Cardiac fibroblast (primary cell): ENCODE data around the gene HMCN2.

Experiments
- DNase-seq, 2 donors: peaks; one replicate each; pipeline versions ENCODE4 v3.0.0 to v3.0.0-alpha.2; 2010; ENCODE audit warnings: low read depth in 2 of 2
- H3K4me3 ChIP-seq, 2 donors: replicated peaks in 1 of 2; 1 replicate in 1 of 2; 2 replicates in 1 of 2; pipeline ENCODE4 v1.5.1; 2011; ENCODE audit warnings: low read depth in 2 of 2, low read length in 2 of 2, mild to moderate bottlenecking in 2 of 2, moderate library complexity in 1 of 2
- TF ChIP-seq, protein P1 (sequence below): IDR thresholded peaks from one replicate; pipeline ENCODE4 v1.5.1; 2011; ENCODE audit warnings: low read depth, mild to moderate bottlenecking, low read length, inconsistent platforms

The HMCN2 gene

DNA sequence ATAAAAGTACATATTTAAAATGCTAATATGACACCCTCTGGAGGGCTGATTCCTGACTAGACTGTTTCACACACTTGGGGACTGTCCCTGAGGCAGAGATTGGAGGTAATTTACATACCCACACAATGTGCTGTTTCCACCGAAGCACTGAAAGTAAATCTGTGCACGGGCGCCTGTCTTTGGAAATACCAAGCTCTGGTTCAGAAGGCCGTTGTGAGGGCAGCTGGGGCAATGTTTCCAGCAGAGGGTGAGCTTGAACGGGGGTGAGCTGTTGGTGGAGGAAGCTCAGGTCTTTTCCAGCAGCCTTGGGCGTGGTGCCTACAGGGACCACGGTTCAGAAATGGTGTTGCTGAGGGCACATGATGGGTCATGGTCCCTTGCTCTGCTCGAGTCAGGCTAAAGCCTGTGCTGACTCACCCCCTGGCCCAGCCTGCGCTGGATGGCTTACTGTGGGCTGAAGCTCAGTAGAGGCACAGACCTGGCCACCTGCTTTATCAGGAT, 25.8 kb upstream of the HMCN2 start:
- no peak overlapping the region for H3K4me3 ChIP-seq
- no peak for DNase-seq
- TF ChIP-seq, protein P1, sequence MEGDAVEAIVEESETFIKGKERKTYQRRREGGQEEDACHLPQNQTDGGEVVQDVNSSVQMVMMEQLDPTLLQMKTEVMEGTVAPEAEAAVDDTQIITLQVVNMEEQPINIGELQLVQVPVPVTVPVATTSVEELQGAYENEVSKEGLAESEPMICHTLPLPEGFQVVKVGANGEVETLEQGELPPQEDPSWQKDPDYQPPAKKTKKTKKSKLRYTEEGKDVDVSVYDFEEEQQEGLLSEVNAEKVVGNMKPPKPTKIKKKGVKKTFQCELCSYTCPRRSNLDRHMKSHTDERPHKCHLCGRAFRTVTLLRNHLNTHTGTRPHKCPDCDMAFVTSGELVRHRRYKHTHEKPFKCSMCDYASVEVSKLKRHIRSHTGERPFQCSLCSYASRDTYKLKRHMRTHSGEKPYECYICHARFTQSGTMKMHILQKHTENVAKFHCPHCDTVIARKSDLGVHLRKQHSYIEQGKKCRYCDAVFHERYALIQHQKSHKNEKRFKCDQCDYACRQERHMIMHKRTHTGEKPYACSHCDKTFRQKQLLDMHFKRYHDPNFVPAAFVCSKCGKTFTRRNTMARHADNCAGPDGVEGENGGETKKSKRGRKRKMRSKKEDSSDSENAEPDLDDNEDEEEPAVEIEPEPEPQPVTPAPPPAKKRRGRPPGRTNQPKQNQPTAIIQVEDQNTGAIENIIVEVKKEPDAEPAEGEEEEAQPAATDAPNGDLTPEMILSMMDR, result no peak

DNA sequence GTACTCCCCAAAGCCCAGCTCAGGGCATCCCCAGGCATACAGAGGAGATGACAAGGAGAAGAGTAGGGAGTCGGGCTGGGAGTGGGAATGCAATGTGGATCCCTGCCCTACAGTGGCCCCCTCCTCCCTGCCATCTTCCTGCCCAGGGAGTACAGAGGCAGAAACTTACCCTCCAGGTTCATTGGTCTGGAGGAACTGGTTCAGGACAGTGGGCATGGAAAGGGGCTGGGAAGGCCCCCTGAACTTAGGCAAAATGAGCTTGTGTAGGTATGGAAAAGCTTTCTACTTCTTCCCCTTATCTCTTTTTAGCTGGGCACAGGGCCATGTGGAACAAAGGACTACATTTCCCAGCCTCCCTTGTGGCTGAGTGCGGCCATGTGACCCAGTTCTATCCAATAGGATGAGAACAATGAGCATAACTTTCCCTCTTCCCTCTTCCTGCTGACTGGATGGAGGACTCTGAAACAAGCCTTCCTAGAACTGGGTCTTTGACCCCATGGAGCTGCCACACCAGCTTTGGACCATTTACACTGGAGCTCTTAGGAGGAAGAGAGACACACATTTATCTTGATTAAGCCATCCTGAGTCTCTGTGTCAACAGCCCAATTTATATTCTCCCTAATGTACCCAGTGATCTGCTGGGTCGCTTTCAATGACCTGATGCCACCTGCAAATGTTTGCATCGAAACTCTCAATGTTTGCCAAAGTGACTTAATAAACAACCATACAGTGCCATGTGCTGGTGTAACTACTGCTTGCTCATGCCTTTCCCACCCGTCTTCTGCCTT, 25.0 kb upstream of the HMCN2 start:
- TF ChIP-seq, protein P1, result no peak
- peak; percentile 76 to 79 for DNase-seq
- no peak overlapping the region for H3K4me3 ChIP-seq

DNA sequence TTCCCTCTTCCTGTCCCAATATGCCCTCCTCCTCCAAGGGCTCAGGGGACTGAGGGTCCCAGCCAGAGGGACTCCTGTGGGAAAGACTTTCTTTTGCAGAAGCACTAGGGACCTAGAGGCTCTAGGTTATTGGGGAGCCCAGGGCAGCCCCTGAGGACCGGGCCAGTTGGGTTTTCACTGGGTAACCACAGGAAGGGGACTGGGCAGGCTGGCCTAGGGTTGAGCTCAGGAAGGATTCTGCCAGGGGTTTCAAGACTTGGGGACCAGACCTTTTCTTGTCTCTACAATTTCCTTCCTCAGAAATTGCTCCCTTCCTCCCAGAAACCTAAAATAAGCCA, 24.4 kb upstream of the HMCN2 start:
- no peak for DNase-seq
- TF ChIP-seq, protein P1, result no peak
- no peak overlapping the region for H3K4me3 ChIP-seq

DNA sequence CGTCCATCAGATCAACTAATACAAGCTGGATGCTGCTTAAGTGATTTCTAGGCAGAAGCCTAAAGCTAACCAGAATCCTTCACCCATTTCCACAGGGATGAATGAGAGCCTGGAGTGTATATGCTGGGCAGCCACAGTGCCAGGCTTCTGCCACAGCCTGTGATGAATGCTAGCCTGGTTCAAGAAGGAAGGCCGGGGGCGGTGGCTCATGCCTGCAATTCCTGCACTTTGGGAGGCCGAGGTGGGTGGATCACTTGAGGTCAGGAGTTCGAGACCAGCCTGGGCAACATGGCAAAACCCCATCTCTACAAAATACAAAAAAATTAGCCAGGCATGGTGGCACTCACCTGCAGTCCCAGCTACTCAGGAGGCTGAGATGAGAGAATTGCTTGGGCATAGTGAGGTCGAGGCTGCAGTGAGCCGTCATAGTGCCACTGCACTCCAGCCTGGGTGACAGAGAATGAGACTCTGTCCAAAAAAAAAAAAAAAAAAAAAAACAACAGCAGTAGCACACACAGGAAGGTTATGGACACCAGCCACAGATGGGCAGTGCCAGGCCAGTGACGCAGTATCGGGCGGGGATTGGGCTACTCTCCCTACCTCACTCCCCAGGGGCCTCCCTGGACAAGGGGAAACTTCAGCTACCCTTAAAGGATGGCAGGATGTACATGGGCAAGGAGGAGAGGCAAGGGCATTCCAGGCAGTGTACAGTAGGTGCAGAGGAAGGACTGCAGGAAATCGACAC, 23.1 kb upstream of the HMCN2 start:
- no peak for DNase-seq
- TF ChIP-seq, protein P1, result no peak
- no peak overlapping the region for H3K4me3 ChIP-seq

DNA sequence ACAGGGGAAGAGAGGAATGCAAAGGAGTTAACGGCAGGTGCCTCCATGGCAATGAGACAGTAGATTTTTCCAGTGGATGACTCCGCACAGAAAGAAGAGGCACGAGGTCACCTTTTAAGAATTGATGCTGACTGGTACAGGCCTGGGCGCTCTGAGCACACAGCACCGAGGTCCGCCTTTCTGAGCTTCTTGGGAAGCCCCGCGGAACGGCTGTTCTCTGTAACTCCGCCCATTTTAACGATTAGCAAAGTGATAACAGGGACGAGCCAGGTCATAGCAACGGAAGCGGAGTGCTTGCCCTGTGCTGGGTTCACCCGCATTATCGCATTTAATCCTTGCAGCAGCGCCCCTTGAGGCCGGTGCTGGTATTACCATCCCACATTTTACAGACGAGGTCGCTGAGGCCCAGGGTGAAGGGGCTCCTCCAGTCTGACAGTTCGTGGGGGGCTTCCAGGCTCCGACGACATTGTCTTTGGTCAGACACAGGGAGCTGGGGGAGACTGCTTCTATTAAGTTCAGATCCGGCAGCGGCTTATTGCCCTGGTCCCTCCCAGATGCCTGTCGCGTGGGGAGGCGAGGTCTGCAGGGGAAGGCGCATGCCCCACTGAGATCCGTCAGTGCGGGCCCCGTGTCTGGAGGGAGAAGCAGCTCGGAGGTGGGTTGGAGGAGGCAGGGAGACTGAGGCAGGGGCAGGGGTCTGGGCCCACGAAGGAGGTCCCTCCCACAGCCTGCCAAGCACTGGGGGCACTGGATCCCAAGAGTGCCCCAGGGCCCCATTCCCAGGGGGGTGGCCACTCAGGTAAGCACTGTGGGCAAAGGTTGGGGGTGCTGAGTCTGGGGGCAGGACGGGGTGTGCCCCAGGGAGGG, 22.3 kb upstream of the HMCN2 start:
- peak; percentile 45 to 46 for DNase-seq
- TF ChIP-seq, protein P1, result peak; percentile 87
- no peak overlapping the region for H3K4me3 ChIP-seq

DNA sequence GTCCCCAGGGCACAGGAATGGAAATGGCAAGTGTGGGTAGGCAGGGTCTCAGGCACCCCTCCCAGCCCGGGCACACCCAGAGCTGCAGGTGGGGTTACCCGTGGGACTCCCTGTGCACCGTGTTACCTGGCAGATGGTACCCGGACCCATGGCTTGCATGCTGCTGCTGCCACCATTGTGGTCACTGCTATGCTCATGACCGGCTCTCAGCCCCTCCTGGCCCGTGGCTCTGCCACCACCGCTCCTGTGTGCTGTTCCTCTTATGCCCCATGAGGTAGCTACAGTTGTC, 21.7 kb upstream of the HMCN2 start:
- no peak for DNase-seq
- TF ChIP-seq, protein P1, result no peak
- H3K4me3 ChIP-seq, result no peak overlapping the region
